Esophagus squamous epithelium (tissue), 4 donors: ENCODE results near the gene RUNX1.

ENCODE experiments used
- CTCF ChIP-seq, 6 experiments: fragments of 450-650 bp in 4 of 6; fragments of 200-600 bp in 2 of 6; sonication (generic) in 2 of 6; IDR thresholded peaks; one replicate each; pipeline ENCODE4 v1.5.1; 2016 to 2019; ENCODE audit warnings: antibody characterized with exemption in 6 of 6, mild to moderate bottlenecking in 4 of 6, moderate library complexity in 4 of 6
- POLR2A ChIP-seq, 4 donors: fragments of 450-650 bp; IDR thresholded peaks; one replicate each; pipeline ENCODE4 v1.6.1; 2017; ENCODE audit warnings: antibody characterized with exemption in 4 of 4, mild to moderate bottlenecking in 4 of 4, moderate library complexity in 3 of 4

- TF ChIP-seq CTCF (IDR thresholded peaks at IDR 0.05): no peak
- TF ChIP-seq POLR2A (IDR thresholded peaks at IDR 0.05): no peak
Measured at GRCh38 chr21:34834852-34835501, 214.1 kb downstream of the RUNX1 start.
